ENCODE results near the gene ADAM15.

DNA sequence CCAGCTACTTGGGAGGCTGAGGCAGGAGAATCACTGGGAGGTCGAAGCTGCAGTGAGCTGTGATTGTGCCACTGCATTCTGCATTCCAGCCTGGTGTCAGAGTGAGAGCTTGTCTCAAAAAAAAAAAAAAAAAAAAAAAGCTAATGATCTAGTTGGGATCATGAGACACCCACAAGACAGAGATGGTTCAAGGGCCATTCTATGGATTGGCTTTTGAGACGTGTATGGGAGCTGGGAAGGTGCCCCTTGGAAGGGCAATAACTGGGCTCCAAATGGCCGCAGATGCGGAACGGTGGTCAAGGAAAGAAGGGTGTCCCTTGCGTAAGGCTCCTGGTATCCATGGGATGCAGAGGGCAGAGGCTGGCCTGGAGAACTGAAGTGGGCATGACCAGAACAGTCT lies 6.8 kb upstream of the ADAM15 start:
- TF ChIP-seq, protein P1, sequence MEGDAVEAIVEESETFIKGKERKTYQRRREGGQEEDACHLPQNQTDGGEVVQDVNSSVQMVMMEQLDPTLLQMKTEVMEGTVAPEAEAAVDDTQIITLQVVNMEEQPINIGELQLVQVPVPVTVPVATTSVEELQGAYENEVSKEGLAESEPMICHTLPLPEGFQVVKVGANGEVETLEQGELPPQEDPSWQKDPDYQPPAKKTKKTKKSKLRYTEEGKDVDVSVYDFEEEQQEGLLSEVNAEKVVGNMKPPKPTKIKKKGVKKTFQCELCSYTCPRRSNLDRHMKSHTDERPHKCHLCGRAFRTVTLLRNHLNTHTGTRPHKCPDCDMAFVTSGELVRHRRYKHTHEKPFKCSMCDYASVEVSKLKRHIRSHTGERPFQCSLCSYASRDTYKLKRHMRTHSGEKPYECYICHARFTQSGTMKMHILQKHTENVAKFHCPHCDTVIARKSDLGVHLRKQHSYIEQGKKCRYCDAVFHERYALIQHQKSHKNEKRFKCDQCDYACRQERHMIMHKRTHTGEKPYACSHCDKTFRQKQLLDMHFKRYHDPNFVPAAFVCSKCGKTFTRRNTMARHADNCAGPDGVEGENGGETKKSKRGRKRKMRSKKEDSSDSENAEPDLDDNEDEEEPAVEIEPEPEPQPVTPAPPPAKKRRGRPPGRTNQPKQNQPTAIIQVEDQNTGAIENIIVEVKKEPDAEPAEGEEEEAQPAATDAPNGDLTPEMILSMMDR (IDR thresholded peaks at IDR 0.05; ENCODE audit: control extremely low read depth in 1 of 3, insufficient read depth in 1 of 3, low read depth in 1 of 3, low read length in 3 of 3), result no peak
- TF ChIP-seq EZH2 (IDR thresholded peaks at IDR 0.05; ENCODE audit: low read depth, low read length, severe bottlenecking) (no peak), CREB1 (IDR thresholded peaks at IDR 0.05) (no peak), BRCA1 (IDR thresholded peaks at IDR 0.05; ENCODE audit: low read depth, low read length) (no peak), HDAC6 (IDR thresholded peaks at IDR 0.05; ENCODE audit: low read depth, low read length) (no peak)
- TF ChIP-seq, protein P2, sequence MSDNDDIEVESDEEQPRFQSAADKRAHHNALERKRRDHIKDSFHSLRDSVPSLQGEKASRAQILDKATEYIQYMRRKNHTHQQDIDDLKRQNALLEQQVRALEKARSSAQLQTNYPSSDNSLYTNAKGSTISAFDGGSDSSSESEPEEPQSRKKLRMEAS (IDR thresholded peaks at IDR 0.05), result no peak

Data from H1 (cell line).